ENCODE data around the gene IQCH. TPM values are rescaled to one million over a fixed set of nuclear protein-coding genes. Genes with fewer than 3 reads are reported as not detected.

Gene IQCH
- total and polyA plus RNA-seq, 2 experiments from 2014 or later = 2.1 to 4.1 TPM

DNA sequence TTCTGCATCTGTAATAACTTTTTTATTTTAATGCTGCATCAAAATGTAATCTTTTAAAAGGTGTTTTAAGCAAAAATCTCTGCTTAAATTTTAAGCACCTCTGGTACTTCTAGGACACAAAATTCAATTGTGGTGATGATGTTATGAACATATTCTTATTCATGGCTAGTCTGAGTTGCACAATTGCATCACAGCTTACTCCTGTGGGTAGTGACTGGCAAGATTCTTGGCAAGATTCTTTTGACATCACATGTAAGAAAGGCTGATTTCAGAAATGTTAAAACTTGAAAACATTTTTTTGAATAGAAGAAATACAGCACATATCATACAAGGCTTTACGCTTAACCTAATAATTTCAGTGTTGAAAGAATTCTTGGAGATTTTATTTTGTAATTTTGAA lies 35.7 kb downstream of the IQCH start:
- Histone ChIP-seq H3K27ac (no peak overlapping the region), H3K9ac (no peak overlapping the region), H3K4me1 (ENCODE audit: insufficient read depth) (no peaks in the 10 kb centered on the region), H3K9me3 (ENCODE audit: low read depth) (no peaks in the 10 kb centered on the region), H3F3A (ENCODE audit: insufficient read depth) (no peaks in the 10 kb centered on the region), H3K4me2 (ENCODE audit: unreplicated experiment) (no peak overlapping the region), H3K4me3 (no peak overlapping the region), H4K20me1 (ENCODE audit: insufficient read depth) (no peaks in the 10 kb centered on the region), H3K27me3 (replicated peaks; ENCODE audit: insufficient read depth) (no peaks in the 10 kb centered on the region), H3K79me2 (ENCODE audit: insufficient read depth) (no peaks in the 10 kb centered on the region), H3K36me3 (ENCODE audit: low read depth) (no peaks in the 10 kb centered on the region), H3K9me2 (ENCODE audit: insufficient read depth) (no peaks in the 10 kb centered on the region), H2AFZ (no peak overlapping the region)
- TF ChIP-seq EZH2 (IDR thresholded peaks at IDR 0.05; ENCODE audit: insufficient read depth, poor library complexity, severe bottlenecking) (no peak), EZH2phosphoT487 (IDR thresholded peaks at IDR 0.05; ENCODE audit: insufficient read depth, low read depth) (no peak)
- WGBS, 2 experiments (ENCODE audit: low coverage in 1 of 2, low lambda C conversion rate in 2 of 2, missing lambda C conversion rate in 2 of 2) = 92 to 100% methylated on average over 1 of the region's 1 CpG
- peak; percentile 66 for DNase-seq
- in situ Hi-C loops (cut with MboI) = no loop called here

DNA sequence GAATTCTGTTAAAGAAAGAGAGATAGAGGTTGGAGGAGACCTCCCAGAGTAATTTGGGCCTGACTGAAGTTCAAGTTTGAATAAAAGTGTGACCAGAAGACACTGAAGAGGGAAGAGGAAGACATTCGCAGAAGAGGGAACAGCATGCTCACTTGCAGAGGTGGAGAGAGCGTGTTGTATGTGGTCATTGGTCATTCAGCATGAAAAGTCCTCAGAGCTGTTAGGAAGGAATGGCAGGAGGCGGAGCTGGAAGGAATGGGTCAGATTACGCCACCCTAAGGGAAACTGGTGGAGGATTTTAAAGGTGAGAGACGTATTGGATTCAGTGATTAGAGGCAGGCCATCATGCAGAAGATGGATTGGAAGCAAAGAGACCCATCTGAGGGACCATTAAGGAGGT lies 41.6 kb downstream of the IQCH start:
- Histone ChIP-seq H3K9me3 (ENCODE audit: low read depth) (no peaks in the 10 kb centered on the region), H3K9ac (no peak overlapping the region), H3K4me1 (ENCODE audit: insufficient read depth) (no peaks in the 10 kb centered on the region), H3K79me2 (ENCODE audit: insufficient read depth) (no peaks in the 10 kb centered on the region), H4K20me1 (ENCODE audit: insufficient read depth) (no peaks in the 10 kb centered on the region), H3K9me2 (ENCODE audit: insufficient read depth) (no peaks in the 10 kb centered on the region), H3K4me2 (ENCODE audit: unreplicated experiment) (no peak overlapping the region), H3K27me3 (replicated peaks; ENCODE audit: insufficient read depth) (no peaks in the 10 kb centered on the region), H3F3A (ENCODE audit: insufficient read depth) (no peaks in the 10 kb centered on the region), H3K27ac (no peak overlapping the region), H3K36me3 (ENCODE audit: low read depth) (no peaks in the 10 kb centered on the region), H2AFZ (no peak overlapping the region), H3K4me3 (no peak overlapping the region)
- DNase-seq = no peak
- WGBS, 2 experiments (ENCODE audit: low coverage in 1 of 2, low lambda C conversion rate in 2 of 2, missing lambda C conversion rate in 2 of 2) = 95 to 99% methylated on average over 5 of the region's 5 CpGs
- in situ Hi-C loops (cut with MboI) = no loop called here
- TF ChIP-seq EZH2 (IDR thresholded peaks at IDR 0.05; ENCODE audit: insufficient read depth, poor library complexity, severe bottlenecking) (no peak), EZH2phosphoT487 (IDR thresholded peaks at IDR 0.05; ENCODE audit: insufficient read depth, low read depth) (no peak)

DNA sequence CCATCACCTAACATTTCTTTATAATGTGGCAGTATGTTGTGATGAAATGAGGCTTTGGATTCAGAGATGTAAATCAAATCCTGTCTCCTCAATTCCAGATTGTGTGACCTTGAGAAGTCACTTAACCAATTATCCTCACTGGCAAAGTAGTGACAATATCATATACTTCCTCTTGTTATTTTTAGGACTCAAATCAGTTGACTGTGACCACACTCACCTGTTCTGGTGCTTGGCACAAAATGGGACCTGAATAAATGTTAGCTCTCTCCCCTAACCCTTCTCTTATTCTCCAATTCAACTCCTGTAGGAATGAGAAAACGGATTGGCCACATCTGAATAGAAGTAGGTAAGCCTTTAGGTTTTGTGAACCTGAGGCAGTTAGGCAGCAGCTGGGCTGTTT lies 42.1 kb downstream of the IQCH start:
- Histone ChIP-seq H3K4me3 (no peak overlapping the region), H3K4me1 (ENCODE audit: insufficient read depth) (no peaks in the 10 kb centered on the region), H2AFZ (no peak overlapping the region), H3K27me3 (replicated peaks; ENCODE audit: insufficient read depth) (no peaks in the 10 kb centered on the region), H3F3A (ENCODE audit: insufficient read depth) (no peaks in the 10 kb centered on the region), H4K20me1 (ENCODE audit: insufficient read depth) (no peaks in the 10 kb centered on the region), H3K27ac (no peak overlapping the region), H3K4me2 (ENCODE audit: unreplicated experiment) (no peak overlapping the region), H3K9ac (no peak overlapping the region), H3K9me3 (ENCODE audit: low read depth) (no peaks in the 10 kb centered on the region), H3K36me3 (ENCODE audit: low read depth) (no peaks in the 10 kb centered on the region), H3K79me2 (ENCODE audit: insufficient read depth) (no peaks in the 10 kb centered on the region), H3K9me2 (ENCODE audit: insufficient read depth) (no peaks in the 10 kb centered on the region)
- in situ Hi-C loops (cut with MboI) = no loop called here
- DNase-seq = no peak
- 66 to 89% methylated on average over 1 of the region's 1 CpG for WGBS, 2 experiments (ENCODE audit: low coverage in 1 of 2, low lambda C conversion rate in 2 of 2, missing lambda C conversion rate in 2 of 2)
- TF ChIP-seq EZH2phosphoT487 (IDR thresholded peaks at IDR 0.05; ENCODE audit: insufficient read depth, low read depth) = no peak
- TF ChIP-seq EZH2 (IDR thresholded peaks at IDR 0.05; ENCODE audit: insufficient read depth, poor library complexity, severe bottlenecking) = no peak

DNA sequence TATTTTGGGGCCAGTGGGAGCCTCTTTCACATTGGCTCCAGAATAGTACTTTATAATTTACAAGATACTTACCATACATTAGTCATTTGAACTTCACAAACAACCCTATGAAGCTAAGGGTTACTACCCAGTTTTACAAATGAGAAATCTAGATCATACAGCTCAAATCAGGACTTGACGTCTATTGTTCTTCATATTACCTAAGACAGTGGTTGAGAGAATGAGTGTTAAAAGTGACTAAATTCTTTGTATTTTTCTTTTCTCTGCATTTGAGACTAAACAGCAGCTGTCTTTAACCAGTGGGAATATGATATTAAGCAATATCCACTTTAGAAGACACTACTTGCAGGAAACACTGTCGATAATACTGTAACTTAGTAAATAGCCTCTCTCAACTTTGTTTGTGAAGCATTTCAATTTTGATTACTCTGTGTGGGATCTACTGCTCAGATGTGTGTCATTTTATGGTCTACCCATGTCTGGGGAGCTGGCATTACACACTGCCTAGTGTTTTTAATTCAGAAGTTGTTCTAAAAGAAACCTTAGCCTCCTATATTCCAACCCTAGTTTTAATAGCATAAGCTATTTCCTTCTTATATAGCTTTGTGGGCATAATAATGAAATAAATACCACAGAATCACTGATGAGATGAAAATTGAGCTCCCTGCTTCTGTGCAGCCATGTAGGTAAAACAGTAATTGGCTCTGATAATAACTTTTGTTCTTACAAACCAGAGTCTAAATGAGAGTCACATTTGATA lies 45.9 kb downstream of the IQCH start:
- Histone ChIP-seq H3K4me2 (ENCODE audit: unreplicated experiment) (no peak overlapping the region), H3K9me2 (ENCODE audit: insufficient read depth) (no peaks in the 10 kb centered on the region), H2AFZ (no peak overlapping the region), H3K27me3 (replicated peaks; ENCODE audit: insufficient read depth) (no peaks in the 10 kb centered on the region), H3K36me3 (ENCODE audit: low read depth) (no peaks in the 10 kb centered on the region), H3K79me2 (ENCODE audit: insufficient read depth) (no peaks in the 10 kb centered on the region), H3K27ac (no peak overlapping the region), H3K4me3 (no peak overlapping the region), H3K9me3 (ENCODE audit: low read depth) (no peaks in the 10 kb centered on the region), H3F3A (ENCODE audit: insufficient read depth) (no peaks in the 10 kb centered on the region), H3K9ac (no peak overlapping the region), H3K4me1 (ENCODE audit: insufficient read depth) (no peaks in the 10 kb centered on the region), H4K20me1 (ENCODE audit: insufficient read depth) (no peaks in the 10 kb centered on the region)
- DNase-seq = no peak
- TF ChIP-seq EZH2phosphoT487 (IDR thresholded peaks at IDR 0.05; ENCODE audit: insufficient read depth, low read depth) (no peak), EZH2 (IDR thresholded peaks at IDR 0.05; ENCODE audit: insufficient read depth, poor library complexity, severe bottlenecking) (no peak)
- 97 to 98% methylated on average over 2 of the region's 2 CpGs for WGBS, 2 experiments (ENCODE audit: low coverage in 1 of 2, low lambda C conversion rate in 2 of 2, missing lambda C conversion rate in 2 of 2)
- in situ Hi-C loops (cut with MboI) = loop anchor here (10.0 kb wide), 1 partner anchor 356 kb away; no protein-coding TSS in a partner anchor
